Esophagus squamous epithelium (tissue), 4 donors: Measurements from ENCODE around the gene GPC1.

Experiments used
- CTCF ChIP-seq, 6 experiments: fragments of 450-650 bp in 4 of 6; fragments of 200-600 bp in 2 of 6; sonication (generic) in 2 of 6; IDR thresholded peaks; one replicate each; pipeline ENCODE4 v1.5.1; 2016 to 2019; ENCODE audit warnings: antibody characterized with exemption in 6 of 6, mild to moderate bottlenecking in 4 of 6, moderate library complexity in 4 of 6
- POLR2A ChIP-seq, 4 donors: fragments of 450-650 bp; IDR thresholded peaks; one replicate each; pipeline ENCODE4 v1.6.1; 2017; ENCODE audit warnings: antibody characterized with exemption in 4 of 4, mild to moderate bottlenecking in 4 of 4, moderate library complexity in 3 of 4

DNA sequence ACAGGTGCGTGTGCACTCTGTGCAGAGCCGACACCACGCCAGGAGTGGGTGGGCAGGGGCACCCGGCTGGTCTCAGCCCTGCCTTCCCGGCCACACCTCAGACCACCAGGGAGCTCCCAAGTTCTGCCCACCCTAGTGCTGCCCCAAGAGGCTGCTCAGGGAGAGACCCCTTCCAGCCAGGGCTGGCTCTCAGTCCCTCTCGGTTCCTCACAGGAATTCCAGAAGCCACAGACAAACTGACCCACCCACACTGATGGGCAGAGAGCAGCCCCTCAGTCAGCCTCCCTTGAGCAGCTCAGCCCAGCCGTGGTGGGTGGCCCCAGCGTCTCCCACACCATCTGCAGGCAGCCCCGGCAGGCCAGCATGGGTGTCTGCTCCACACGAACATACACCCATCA lies 33.8 kb downstream of the GPC1 start:
- TF ChIP-seq CTCF (IDR thresholded peaks at IDR 0.05) (no peak), POLR2A (IDR thresholded peaks at IDR 0.05) (no peak)
